Activated CD8-positive, alpha-beta memory T cell treated with anti-CD3 and anti-CD28 coated beads, Interleukin-2, amount 50 U/mL, for 48 hours (primary cell): ENCODE results near the gene SLC25A13.

Source experiments
- DNase-seq: peaks from one replicate; pipeline ENCODE4 v3.0.0-alpha.2; 2020

SLC25A13 gene

DNA sequence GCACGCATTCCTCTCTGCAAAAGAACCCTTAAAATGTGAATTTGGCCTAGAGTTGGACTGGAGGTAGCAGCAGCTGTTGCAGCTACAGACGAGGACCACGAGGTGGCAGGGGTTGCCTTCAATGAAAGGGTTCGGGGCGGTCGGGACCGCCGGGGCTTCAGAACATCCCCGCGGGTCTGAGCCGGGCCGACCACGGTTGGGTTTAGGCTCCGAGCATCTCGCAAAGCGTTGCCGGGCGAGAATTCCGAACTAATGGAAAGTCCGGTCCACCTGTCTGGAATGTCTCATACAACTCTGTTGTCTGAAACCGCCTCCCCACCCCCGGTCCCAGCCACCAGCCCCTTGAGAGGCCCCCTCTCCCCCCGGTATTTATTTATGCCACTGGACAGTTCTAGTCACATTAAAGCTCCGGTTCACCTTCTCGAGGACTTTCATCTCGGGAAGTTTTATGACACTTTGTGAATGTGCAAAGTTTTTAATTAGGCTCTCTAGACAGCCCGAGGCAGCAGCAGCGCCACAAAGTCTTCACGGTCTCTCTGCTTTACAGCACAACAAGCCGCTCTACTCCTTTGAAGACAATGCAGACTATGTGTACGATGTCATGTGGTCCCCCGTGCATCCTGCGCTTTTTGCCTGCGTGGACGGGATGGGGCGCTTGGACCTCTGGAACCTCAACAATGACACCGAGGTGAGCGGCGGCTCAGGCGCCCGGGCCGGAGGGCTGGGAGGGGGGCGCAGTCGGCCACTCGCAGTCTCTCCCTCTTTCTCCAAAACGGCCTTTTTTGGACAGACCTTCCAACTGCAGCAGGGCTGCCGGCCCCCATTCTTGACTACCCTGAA is 246.2 kb downstream of the SLC25A13 start:
- peak; percentile 70 for DNase-seq

DNA sequence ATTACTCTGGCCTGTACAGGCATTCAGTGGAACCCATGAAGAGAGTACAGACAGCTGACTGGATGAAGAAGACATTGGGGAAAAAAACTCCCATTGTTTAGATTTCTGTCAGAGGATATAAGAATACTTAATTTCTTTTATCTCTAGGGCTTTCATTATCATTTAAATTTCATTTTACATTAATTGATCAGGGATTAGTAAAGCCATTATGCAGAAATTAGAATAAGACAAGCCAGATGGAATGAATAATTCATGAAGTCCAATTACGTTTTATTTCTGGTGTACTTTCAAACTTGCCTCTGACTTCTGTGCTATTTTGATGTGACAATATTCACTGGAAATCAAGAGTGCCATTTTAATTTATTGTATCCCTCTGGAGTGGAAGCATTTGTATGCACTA is 247.0 kb downstream of the SLC25A13 start:
- DNase-seq, result no peak
